ENCODE measurements around the gene PPP1R15A.

- no peak for TF ChIP-seq CTCF (IDR thresholded peaks at IDR 0.05)
- TF ChIP-seq POLR2A (IDR thresholded peaks at IDR 0.05) = no peak
Observed at GRCh38 chr19:48856921-48857320, 15.3 kb upstream of the PPP1R15A start.

All from right lobe of liver (tissue), 4 donors.